ENCODE measurements around the gene TOX4.

DNA sequence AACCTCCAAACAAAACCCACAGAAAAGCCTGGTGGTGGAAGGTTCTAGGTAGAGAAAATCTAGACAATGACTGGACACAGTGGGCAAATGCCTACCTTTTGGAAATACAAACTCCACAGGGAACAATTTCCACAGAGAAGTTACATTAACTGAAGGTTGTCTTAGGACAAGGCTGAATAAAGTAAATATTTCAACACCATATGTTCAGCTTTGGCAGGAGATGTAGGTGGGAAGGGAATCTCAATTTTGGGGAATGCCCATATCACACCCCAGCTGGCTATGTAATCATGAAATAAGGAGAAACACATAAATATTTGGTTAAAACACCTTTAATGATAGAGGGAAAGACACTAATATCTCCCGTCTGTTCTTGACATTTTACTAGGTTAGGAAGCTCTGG, 43.8 kb downstream of the TOX4 start:
- TF ChIP-seq CTCF (conservative IDR thresholded peaks at IDR 0.05 in 1 of 2, IDR thresholded peaks at IDR 0.05 in 1 of 2; ENCODE audit: extremely low read depth in 1 of 2, insufficient read depth in 1 of 2, low read depth in 1 of 2, low read length in 2 of 2) (no peak), EZH2 (IDR thresholded peaks at IDR 0.05; ENCODE audit: borderline replicate concordance, low read length) (no peak)

All from mammary epithelial cell (primary cell).